ENCODE measurements around the gene BDKRB2. TPM values are rescaled to one million over a fixed set of nuclear protein-coding genes. Genes with fewer than 3 reads are reported as not detected.

Gene BDKRB2
- total RNA-seq, 1 donor from 2014 or later: 2.6 TPM

DNA sequence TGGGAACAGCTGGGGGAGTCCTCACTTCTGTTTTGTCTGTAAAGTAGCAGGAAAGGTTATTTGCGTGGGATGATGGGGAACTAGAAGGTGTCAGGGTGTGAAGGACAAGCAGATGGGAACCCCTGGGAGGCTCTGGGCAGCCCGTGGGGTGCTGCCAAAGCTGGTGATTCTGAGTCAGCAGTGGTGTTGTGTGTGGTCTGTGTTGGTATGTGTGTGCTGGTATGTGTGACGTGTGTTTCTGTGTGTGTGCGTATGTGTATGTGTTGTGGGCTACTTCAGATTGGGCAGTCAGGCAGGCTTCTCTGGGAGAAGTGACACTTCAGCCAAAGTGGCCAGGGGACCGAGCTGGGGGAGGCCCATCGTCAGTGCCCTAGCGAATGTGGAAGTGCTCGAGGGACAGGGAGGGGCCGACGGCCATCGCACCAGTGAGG lies 15.3 kb upstream of the BDKRB2 start:
- Histone ChIP-seq H3K4me3 (ENCODE audit: low read length in 3 of 3) (no peak overlapping the region), H3K9ac (ENCODE audit: low read depth in 1 of 3, low read length in 3 of 3) (no peak overlapping the region), H3K27me3 (ENCODE audit: control insufficient read depth in 3 of 3, insufficient read depth in 3 of 3, low read length in 3 of 3) (peaks cover 6 to 11% (median 7%) of the 10 kb centered on the region in 3 donors), H3K4me1 (ENCODE audit: control insufficient read depth in 3 of 3, insufficient read depth in 3 of 3, low read length in 3 of 3) (peaks cover 0 to 3% (median 0%) of the 10 kb centered on the region in 3 donors), H3K9me3 (ENCODE audit: control insufficient read depth in 3 of 3, low read length in 3 of 3) (no peaks in the 10 kb centered on the region), H3K27ac (ENCODE audit: low read depth, low read length) (no peak overlapping the region), H3K36me3 (ENCODE audit: control insufficient read depth in 3 of 3, insufficient read depth in 3 of 3, low read length in 3 of 3) (no peaks in the 10 kb centered on the region)

DNA sequence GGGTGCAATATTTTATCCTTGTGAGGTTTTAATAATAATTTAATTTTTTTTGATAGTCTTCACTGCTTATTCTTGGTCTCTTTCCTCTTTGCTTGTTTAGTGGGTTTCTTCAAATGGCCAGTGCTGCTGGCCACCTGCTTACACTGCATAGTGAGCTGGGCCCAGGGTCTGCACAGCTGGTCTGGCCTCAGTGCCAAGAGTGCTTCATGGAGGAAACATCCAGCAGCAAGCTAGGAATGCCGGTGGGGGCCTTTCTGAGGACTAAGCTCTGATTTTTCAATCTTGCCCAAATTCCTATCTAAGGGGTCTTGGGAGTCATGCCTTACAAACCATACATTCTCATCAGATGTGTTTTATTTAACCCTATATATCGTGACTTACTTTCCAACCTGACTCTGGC lies 13.3 kb upstream of the BDKRB2 start:
- Histone ChIP-seq H3K27me3 (ENCODE audit: control insufficient read depth in 3 of 3, insufficient read depth in 3 of 3, low read length in 3 of 3) (peaks cover 7 to 12% (median 7%) of the 10 kb centered on the region in 3 donors), H3K9me3 (ENCODE audit: control insufficient read depth in 3 of 3, low read length in 3 of 3) (no peaks in the 10 kb centered on the region), H3K9ac (ENCODE audit: low read depth in 1 of 3, low read length in 3 of 3) (no peak overlapping the region), H3K36me3 (ENCODE audit: control insufficient read depth in 3 of 3, insufficient read depth in 3 of 3, low read length in 3 of 3) (no peaks in the 10 kb centered on the region), H3K4me1 (ENCODE audit: control insufficient read depth in 3 of 3, insufficient read depth in 3 of 3, low read length in 3 of 3) (peaks cover 0 to 6% (median 3%) of the 10 kb centered on the region in 3 donors), H3K4me3 (ENCODE audit: low read length in 3 of 3) (no peak overlapping the region), H3K27ac (ENCODE audit: low read depth, low read length) (no peak overlapping the region)

DNA sequence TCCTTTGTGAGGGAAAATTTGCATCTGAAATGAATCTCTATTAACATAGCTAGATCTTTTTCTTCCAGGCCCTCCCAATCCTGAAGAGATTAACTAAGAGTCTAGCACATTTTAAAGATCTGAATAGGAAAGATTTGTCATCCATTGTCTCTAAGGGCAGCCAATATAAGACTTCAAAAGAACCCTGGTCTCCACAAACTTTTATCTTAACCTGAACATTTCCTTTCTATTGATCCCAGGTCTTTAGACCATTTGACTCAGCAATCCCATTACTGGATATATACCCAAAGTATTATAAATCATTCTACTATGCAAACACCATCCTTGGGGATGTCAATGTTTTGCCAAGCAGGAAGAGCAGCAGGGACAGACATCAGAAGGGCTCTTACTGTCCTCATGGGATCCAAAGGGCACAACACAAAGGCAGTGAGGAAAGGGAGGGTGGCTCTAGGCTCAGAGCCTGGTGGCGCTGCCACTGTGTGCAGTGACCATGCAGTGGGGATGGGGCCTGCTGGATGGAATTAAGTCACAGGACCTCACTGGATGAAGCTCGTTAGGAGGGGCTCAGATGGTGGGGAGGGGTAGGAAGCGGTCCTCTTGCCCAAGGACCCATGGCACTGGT lies 12.7 kb upstream of the BDKRB2 start:
- Histone ChIP-seq H3K27ac (ENCODE audit: low read depth, low read length) (no peak overlapping the region), H3K9me3 (ENCODE audit: control insufficient read depth in 3 of 3, low read length in 3 of 3) (no peaks in the 10 kb centered on the region), H3K9ac (ENCODE audit: low read depth in 1 of 3, low read length in 3 of 3) (no peak overlapping the region), H3K27me3 (ENCODE audit: control insufficient read depth in 3 of 3, insufficient read depth in 3 of 3, low read length in 3 of 3) (peaks cover 7 to 10% (median 7%) of the 10 kb centered on the region in 3 donors), H3K4me1 (ENCODE audit: control insufficient read depth in 3 of 3, insufficient read depth in 3 of 3, low read length in 3 of 3) (peaks cover 0 to 6% (median 3%) of the 10 kb centered on the region in 3 donors), H3K36me3 (ENCODE audit: control insufficient read depth in 3 of 3, insufficient read depth in 3 of 3, low read length in 3 of 3) (no peaks in the 10 kb centered on the region), H3K4me3 (ENCODE audit: low read length in 3 of 3) (no peak overlapping the region)

DNA sequence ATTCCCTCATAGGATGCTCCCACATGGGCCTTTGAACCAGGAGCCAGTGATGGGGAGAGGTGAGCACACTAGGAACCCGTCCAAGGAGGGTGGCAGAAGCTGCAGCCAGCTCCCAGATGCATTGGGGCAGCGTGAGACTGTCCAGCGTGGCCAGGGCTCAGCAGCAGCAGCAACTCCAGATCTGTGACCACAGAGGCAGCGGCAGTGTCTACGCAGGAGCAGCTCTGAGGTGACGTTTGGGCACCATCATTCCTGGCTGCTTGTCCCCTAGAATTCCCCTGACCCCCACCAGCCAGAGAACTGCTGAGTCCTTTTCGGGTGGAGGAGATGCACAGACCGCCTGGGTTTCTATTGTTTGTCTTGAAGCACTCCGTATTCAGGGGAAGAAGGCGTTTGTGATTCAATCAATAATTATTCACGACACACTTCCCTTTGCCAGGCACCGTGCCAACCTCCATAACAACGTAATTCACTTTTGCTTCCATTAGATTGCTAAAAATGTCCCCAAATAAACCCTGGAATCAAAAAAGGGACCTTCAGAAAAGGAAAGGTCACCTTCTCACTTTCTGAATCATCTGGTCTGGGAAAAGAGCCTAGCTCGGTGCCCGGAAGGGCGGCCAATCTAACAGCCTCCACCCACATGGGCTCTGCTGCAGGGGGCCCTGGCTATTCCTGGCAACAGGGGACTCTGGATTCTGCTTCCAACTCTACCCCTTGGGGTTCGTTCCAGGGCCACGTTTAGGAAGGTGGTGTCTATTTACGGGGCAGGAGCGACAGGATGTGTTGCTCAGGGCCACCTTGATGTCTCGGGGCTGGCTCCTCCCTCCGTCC lies 11.4 kb upstream of the BDKRB2 start:
- Histone ChIP-seq H3K9ac (ENCODE audit: low read depth in 1 of 3, low read length in 3 of 3) (no peak overlapping the region), H3K27ac (ENCODE audit: low read depth, low read length) (peak overlapping the region; percentile 40), H3K4me3 (ENCODE audit: low read length in 3 of 3) (no peak overlapping the region), H3K27me3 (ENCODE audit: control insufficient read depth in 3 of 3, insufficient read depth in 3 of 3, low read length in 3 of 3) (peaks cover 7 to 10% (median 7%) of the 10 kb centered on the region in 3 donors), H3K36me3 (ENCODE audit: control insufficient read depth in 3 of 3, insufficient read depth in 3 of 3, low read length in 3 of 3) (no peaks in the 10 kb centered on the region), H3K9me3 (ENCODE audit: control insufficient read depth in 3 of 3, low read length in 3 of 3) (no peaks in the 10 kb centered on the region), H3K4me1 (ENCODE audit: control insufficient read depth in 3 of 3, insufficient read depth in 3 of 3, low read length in 3 of 3) (peaks cover 0 to 6% (median 3%) of the 10 kb centered on the region in 3 donors)

DNA sequence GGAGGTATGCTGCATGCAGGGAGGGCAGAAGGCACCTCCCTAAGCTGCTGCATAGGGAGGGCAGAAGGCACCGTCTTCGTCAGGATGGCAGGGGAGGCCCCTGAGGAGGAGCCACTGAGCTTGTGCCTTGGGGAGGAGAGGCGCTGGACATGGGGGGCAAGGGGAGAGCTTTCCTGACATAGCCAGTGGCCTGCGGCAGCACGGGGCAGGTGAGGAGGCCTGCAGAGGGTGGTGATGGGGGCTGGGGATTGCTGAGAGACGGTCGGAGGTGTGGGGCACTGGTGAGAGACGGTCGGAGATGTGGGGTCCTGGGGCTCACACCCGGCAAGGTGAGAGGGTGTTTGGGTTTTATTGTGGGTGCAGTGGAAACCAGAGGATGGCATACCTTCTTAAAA lies 10.4 kb upstream of the BDKRB2 start:
- H3K27me3 ChIP-seq (ENCODE audit: control insufficient read depth in 3 of 3, insufficient read depth in 3 of 3, low read length in 3 of 3): peaks cover 7 to 10% (median 7%) of the 10 kb centered on the region in 3 donors

DNA sequence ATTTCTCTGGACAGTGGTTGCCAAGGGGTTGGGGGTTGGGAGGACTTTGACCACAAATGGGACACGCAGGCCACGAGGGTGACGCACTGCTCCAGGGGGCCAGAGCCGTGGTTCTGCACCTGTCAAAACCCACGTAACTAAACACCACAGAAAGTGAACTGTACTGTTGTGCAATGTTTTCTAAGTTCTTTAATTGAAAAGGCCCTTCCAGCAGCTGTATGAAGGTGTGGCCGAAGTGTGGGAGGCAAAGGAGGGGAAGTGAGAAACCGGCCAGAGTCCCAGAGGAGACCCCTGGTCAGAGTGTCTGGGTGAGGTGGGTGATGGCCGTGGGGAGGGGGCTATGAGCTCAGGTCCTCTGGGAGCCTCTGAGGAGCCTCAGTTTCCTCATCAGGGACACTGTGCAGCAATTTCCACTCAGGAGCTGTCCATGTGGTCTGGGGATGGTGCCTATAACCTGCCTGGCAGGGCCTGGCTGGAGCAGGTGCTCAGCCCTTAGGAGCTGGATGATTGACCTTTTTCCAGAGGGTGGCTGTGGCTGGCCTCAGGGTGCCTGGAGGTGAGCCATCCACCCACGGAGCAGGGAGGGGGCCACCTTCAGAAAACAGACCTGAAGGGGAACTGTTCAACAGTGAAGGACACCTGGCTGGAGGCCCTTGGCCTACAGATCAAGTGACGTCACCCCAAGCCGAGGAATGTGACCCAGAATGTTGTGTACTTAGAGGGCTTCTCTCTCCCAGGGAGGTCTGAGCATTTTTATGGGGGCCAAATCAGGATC lies 9.8 kb upstream of the BDKRB2 start:
- Histone ChIP-seq H3K27ac (ENCODE audit: low read depth, low read length) (no peak overlapping the region), H3K9ac (ENCODE audit: low read depth in 1 of 3, low read length in 3 of 3) (no peak overlapping the region), H3K9me3 (ENCODE audit: control insufficient read depth in 3 of 3, low read length in 3 of 3) (no peaks in the 10 kb centered on the region), H3K36me3 (ENCODE audit: control insufficient read depth in 3 of 3, insufficient read depth in 3 of 3, low read length in 3 of 3) (no peaks in the 10 kb centered on the region), H3K27me3 (ENCODE audit: control insufficient read depth in 3 of 3, insufficient read depth in 3 of 3, low read length in 3 of 3) (peaks cover 7 to 10% (median 7%) of the 10 kb centered on the region in 3 donors), H3K4me3 (ENCODE audit: low read length in 3 of 3) (no peak overlapping the region), H3K4me1 (ENCODE audit: control insufficient read depth in 3 of 3, insufficient read depth in 3 of 3, low read length in 3 of 3) (peaks cover 0 to 6% (median 3%) of the 10 kb centered on the region in 3 donors)

More for the DNA sequence above, 10.4 kb upstream of the BDKRB2 start:
- Histone ChIP-seq H3K36me3 (ENCODE audit: control insufficient read depth in 3 of 3, insufficient read depth in 3 of 3, low read length in 3 of 3) (no peaks in the 10 kb centered on the region), H3K27ac (ENCODE audit: low read depth, low read length) (no peak overlapping the region), H3K9me3 (ENCODE audit: control insufficient read depth in 3 of 3, low read length in 3 of 3) (no peaks in the 10 kb centered on the region), H3K4me3 (ENCODE audit: low read length in 3 of 3) (no peak overlapping the region), H3K4me1 (ENCODE audit: control insufficient read depth in 3 of 3, insufficient read depth in 3 of 3, low read length in 3 of 3) (peaks cover 0 to 6% (median 3%) of the 10 kb centered on the region in 3 donors), H3K9ac (ENCODE audit: low read depth in 1 of 3, low read length in 3 of 3) (no peak overlapping the region)

DNA sequence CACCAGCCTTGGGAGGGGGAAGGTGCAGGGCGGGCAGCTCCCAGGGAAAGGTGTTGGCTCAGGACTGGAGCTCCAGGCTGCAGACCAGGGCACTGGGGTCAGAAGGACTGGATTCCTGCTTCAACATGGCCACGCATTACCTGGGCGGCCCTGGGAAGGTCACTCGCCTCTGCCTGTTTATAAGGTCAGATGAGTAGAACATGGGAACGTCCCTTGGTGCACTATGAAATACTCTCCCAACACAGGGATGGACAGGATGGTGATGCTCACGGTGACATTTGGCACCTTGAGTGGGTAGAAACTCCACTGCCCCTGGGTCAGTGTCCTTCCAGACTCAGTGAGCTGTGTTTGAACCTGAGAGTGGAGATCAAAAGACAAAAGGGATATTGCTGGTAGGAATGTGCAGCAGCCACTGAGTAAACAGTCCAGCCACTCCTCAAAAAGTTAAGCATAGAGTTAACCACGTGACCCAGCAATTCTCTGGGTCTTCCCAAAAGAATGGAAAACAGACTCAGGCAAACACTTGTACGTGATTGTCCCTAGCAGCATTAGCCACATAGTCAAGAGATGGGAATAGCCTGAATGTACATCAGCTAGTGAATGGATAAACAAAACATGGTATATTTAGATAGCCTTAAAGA lies 9.1 kb upstream of the BDKRB2 start:
- H3K9ac ChIP-seq (ENCODE audit: low read depth in 1 of 3, low read length in 3 of 3): no peak overlapping the region
- H3K4me1 ChIP-seq (ENCODE audit: control insufficient read depth in 3 of 3, insufficient read depth in 3 of 3, low read length in 3 of 3): peaks cover 0 to 6% (median 3%) of the 10 kb centered on the region in 3 donors
- no peak overlapping the region for H3K4me3 ChIP-seq (ENCODE audit: low read length in 3 of 3)
- no peaks in the 10 kb centered on the region for H3K36me3 ChIP-seq (ENCODE audit: control insufficient read depth in 3 of 3, insufficient read depth in 3 of 3, low read length in 3 of 3)
- no peak overlapping the region for H3K27ac ChIP-seq (ENCODE audit: low read depth, low read length)
- no peaks in the 10 kb centered on the region for H3K9me3 ChIP-seq (ENCODE audit: control insufficient read depth in 3 of 3, low read length in 3 of 3)
- H3K27me3 ChIP-seq (ENCODE audit: control insufficient read depth in 3 of 3, insufficient read depth in 3 of 3, low read length in 3 of 3): peaks cover 7 to 10% (median 7%) of the 10 kb centered on the region in 3 donors

DNA sequence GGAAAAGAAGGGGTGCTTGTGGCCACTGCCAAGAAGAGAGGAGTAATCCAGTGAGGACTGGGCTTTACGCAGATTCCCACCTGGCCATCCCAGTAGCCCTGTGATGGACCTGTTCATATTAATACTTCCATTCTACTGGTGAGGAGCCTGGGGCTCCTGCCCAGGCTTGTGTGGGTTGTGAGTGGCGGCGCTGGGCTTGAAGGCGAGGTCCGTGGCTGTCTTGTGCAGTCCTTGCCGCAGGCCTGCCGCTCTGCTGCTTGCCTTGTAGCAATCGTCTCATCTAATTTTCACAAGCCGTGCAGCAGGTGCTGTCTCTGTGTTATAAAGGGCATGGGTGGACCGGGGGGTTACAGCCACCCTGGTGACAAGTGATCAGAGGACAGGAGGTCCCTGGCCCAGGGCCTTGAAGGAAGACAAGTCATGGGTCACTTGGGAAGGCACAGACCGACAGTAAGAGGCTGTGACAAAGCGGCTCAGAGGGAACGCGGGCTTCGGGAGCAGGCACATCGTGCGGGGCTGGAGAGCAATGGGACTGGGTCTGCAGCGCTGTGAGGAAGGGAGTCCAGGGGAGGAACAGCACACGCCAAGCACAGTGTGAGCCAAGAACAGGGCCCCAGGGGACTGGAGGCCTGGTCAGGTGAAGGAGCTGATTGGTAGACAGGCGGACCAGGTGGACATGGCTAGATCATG lies 7.3 kb upstream of the BDKRB2 start:
- no peak overlapping the region for H3K4me3 ChIP-seq (ENCODE audit: low read length in 3 of 3)
- H3K27ac ChIP-seq (ENCODE audit: low read depth, low read length): peak overlapping the region; percentile 58
- H3K36me3 ChIP-seq (ENCODE audit: control insufficient read depth in 3 of 3, insufficient read depth in 3 of 3, low read length in 3 of 3): no peaks in the 10 kb centered on the region
- H3K4me1 ChIP-seq (ENCODE audit: control insufficient read depth in 3 of 3, insufficient read depth in 3 of 3, low read length in 3 of 3): peaks cover 0 to 3% (median 3%) of the 10 kb centered on the region in 3 donors
- H3K9me3 ChIP-seq (ENCODE audit: control insufficient read depth in 3 of 3, low read length in 3 of 3): no peaks in the 10 kb centered on the region
- no peak overlapping the region for H3K9ac ChIP-seq (ENCODE audit: low read depth in 1 of 3, low read length in 3 of 3)
- peaks cover 7 to 17% (median 7%) of the 10 kb centered on the region in 3 donors for H3K27me3 ChIP-seq (ENCODE audit: control insufficient read depth in 3 of 3, insufficient read depth in 3 of 3, low read length in 3 of 3)

DNA sequence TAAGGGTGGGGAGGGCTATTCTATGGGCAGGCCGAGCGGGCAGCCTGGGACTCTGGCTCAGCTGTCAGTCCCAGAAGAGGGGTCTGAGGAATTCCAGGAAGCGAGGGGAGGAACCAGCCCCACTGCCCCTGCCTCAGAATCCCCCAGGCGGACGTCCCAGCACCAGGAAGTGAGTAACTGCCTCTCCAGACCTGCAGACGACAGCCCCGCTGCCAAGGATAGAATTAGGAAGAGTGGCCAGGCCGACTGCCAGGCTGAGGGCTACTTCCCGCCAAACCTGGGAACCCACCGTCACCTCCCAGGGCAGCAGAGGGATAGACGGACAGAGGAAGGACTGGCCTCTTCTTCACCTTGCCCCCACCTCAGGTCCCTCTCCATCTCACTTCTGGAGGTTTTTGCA lies 6.7 kb upstream of the BDKRB2 start:
- Histone ChIP-seq H3K27me3 (ENCODE audit: control insufficient read depth in 3 of 3, insufficient read depth in 3 of 3, low read length in 3 of 3) (peaks cover 1 to 15% (median 8%) of the 10 kb centered on the region in 3 donors), H3K4me1 (ENCODE audit: control insufficient read depth in 3 of 3, insufficient read depth in 3 of 3, low read length in 3 of 3) (peaks cover 0 to 3% (median 3%) of the 10 kb centered on the region in 3 donors), H3K9ac (ENCODE audit: low read depth in 1 of 3, low read length in 3 of 3) (no peak overlapping the region), H3K9me3 (ENCODE audit: control insufficient read depth in 3 of 3, low read length in 3 of 3) (no peaks in the 10 kb centered on the region), H3K4me3 (ENCODE audit: low read length in 3 of 3) (no peak overlapping the region), H3K36me3 (ENCODE audit: control insufficient read depth in 3 of 3, insufficient read depth in 3 of 3, low read length in 3 of 3) (no peaks in the 10 kb centered on the region), H3K27ac (ENCODE audit: low read depth, low read length) (peak overlapping the region; percentile 58)
